ENCODE results near the gene B4GALT4.

DNA sequence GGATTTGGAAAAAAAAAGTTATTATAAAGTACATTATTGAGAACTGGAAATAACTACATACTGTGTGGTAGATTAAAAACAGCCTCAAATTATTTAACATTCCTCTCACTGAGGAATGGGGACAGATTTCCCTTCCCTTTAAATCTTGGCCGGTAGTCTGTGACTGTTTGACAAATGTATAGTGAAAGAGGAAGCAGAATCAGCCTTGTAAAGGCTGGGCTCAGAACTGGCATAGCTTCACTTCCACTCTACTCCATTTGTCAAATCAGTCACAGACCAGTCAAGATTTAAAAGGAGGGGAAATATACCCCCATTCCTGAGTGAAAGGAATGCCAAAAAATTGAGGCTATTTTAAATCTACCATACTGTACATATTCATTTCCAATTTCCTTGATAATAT, 18.2 kb upstream of the B4GALT4 start:
- TF ChIP-seq, protein P1, sequence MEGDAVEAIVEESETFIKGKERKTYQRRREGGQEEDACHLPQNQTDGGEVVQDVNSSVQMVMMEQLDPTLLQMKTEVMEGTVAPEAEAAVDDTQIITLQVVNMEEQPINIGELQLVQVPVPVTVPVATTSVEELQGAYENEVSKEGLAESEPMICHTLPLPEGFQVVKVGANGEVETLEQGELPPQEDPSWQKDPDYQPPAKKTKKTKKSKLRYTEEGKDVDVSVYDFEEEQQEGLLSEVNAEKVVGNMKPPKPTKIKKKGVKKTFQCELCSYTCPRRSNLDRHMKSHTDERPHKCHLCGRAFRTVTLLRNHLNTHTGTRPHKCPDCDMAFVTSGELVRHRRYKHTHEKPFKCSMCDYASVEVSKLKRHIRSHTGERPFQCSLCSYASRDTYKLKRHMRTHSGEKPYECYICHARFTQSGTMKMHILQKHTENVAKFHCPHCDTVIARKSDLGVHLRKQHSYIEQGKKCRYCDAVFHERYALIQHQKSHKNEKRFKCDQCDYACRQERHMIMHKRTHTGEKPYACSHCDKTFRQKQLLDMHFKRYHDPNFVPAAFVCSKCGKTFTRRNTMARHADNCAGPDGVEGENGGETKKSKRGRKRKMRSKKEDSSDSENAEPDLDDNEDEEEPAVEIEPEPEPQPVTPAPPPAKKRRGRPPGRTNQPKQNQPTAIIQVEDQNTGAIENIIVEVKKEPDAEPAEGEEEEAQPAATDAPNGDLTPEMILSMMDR (conservative IDR thresholded peaks at IDR 0.05 in 1 of 2, IDR thresholded peaks at IDR 0.05 in 1 of 2; ENCODE audit: extremely low read depth in 1 of 2, insufficient read depth in 1 of 2, low read depth in 1 of 2, low read length in 2 of 2): no peak
- no peak for TF ChIP-seq EZH2 (IDR thresholded peaks at IDR 0.05; ENCODE audit: borderline replicate concordance, low read length)
